Naive thymus-derived CD8-positive, alpha-beta T cell (primary cell): ENCODE data around the gene CYBB. TPM values are rescaled to one million over a fixed set of nuclear protein-coding genes. Genes with fewer than 3 reads are reported as not detected.
A peak's percentile ranks its signal among the peaks of the same experiment; 100 is the strongest.

Experiments
- ATAC-seq, 2 donors: fragments of 150-1000 bp; cut with Tn5 transposase in 1 of 2; sonication (Bioruptor Pico), chemical (Tn5 transposase) in 1 of 2; 1 replicate in 1 of 2; 2 replicates in 1 of 2; pipeline ENCODE4 v1.10.0; 2021; ENCODE audit warnings: mild to moderate bottlenecking in 2 of 2, moderate library complexity in 2 of 2
- POLR2A ChIA-PET: fragments of 350-600 bp; sonication (Branson Sonifier 250); formaldehyde crosslinking; loops from one replicate; lab custom pipeline; 2021; ENCODE audit warnings: antibody characterized with exemption; lab: Charles Lee
- DNase-seq, 10 donors: peaks; one replicate each; pipeline versions ENCODE4 v3.0.0 to v3.0.0-alpha.2; 2020 to 2022
- H3K27ac Mint-ChIP-seq, 10 donors: one replicate each; pipeline ENCODE4 v1.8.0; 2020 to 2022; ENCODE audit warnings: mild to moderate bottlenecking in 10 of 10, mixed read lengths in 10 of 10, moderate library complexity in 4 of 10, inconsistent platforms in 1 of 10
- H3K27me3 Mint-ChIP-seq, 5 donors: one replicate each; pipeline ENCODE4 v1.8.0; 2021 to 2022; ENCODE audit warnings: mixed read lengths in 5 of 5
- H3K36me3 Mint-ChIP-seq, 3 donors: one replicate each; pipeline ENCODE4 v1.8.0; 2020 to 2022; ENCODE audit warnings: mixed read lengths in 3 of 3, mild to moderate bottlenecking in 2 of 3, inconsistent platforms in 1 of 3
- H3K4me1 Mint-ChIP-seq, 4 donors: one replicate each; pipeline ENCODE4 v1.8.0; 2021 to 2022; ENCODE audit warnings: mixed read lengths in 4 of 4
- H3K4me3 Mint-ChIP-seq, 10 donors: one replicate each; pipeline ENCODE4 v1.8.0; 2020 to 2022; ENCODE audit warnings: mild to moderate bottlenecking in 10 of 10, mixed read lengths in 10 of 10, moderate library complexity in 6 of 10, inconsistent platforms in 1 of 10
- H3K9me3 Mint-ChIP-seq, 9 donors: one replicate each; pipeline ENCODE4 v1.8.0; 2020 to 2022; ENCODE audit warnings: mixed read lengths in 9 of 9, mild to moderate bottlenecking in 3 of 9, inconsistent platforms in 1 of 9, moderate library complexity in 1 of 9
- polyA plus RNA-seq, 3 donors: library from polyadenylated mRNA; unstranded; fragments of 300-500 nt; fragmentation: Illumina TruSeq; gene quantifications; one replicate each; pipeline ENCODE4 v1.2.3, GENCODE V29; 2021
- total RNA-seq, 8 experiments: library from RNA in 2 of 8; stranded (reverse) in 2 of 8; gene quantifications; one replicate each; pipeline ENCODE4 v1.2.3 and lab custom pipeline; 2021 to 2026

The CYBB gene
- total and polyA plus RNA-seq, 5 experiments from 2014 or later, result 0.13 to 5.6 (median 0.51) TPM

DNA sequence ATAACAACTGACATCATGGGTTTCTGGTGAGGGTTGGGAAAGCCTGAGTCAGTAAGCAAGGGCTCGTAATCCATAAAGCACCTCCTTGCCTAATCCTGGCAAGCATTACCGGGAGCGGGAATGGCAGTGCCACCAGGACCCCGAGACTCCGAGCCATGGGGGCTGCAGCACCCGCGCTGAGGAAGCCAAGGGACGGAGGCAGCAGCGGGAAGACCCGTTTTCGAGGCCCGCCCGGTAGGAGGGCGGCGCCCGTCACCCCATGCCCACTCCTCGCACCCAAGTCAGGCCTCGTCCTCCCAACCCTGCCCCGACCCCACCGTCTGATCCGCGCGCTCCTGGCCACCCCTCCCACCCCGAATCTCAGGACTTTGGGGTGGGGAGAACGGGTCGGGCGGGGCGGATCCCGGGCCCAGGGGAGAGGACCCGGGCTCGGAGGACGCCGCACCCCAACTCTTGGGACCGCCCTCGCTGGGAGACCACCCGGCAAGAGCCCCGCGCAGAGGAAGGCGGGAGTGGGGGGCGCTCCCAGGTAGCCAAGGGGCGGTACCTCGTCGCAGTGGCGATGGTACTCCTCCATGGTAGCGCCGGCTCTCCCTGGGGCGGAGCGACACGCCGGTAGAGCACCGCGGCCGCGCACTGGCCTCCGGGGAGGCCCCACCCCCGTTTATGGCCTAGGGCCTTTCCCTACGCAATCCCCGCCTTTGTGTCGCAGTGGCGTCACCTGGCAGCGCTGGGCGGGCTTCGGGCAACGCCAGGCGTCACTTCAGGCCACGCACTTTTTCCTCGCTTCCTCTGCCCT, 67.3 kb downstream of the CYBB start, which contains the start of gene DYNLT3:
TSS of gene DYNLT3 (minus strand) at position 638 of the 799 bp plus-strand sequence. CDS start at position 577, 61 bp downstream.
- ATAC-seq (peak; percentile 95), DNase-seq (peak in 9 of 10 donors; percentile 64 to 91 (median 76))
- Mint-ChIP-seq H3K27me3 (no peaks in the 10 kb centered on the region), H3K4me1 (peaks cover 6 to 24% (median 18%) of the 10 kb centered on the region in 4 donors), H3K4me3 (peak within 1 kb of the TSS; percentile 78 to 92 (median 88)), H3K9me3 (peaks cover 0 to 2% (median 0%) of the 10 kb centered on the region in 9 donors), H3K27ac (peak within 1 kb of the TSS; percentile 86 to 99 (median 96)), H3K36me3 (peaks cover 0 to 5% (median 0%) of the 10 kb centered on the region in 3 donors)
- POLR2A ChIA-PET, result no interaction called here

DNA sequence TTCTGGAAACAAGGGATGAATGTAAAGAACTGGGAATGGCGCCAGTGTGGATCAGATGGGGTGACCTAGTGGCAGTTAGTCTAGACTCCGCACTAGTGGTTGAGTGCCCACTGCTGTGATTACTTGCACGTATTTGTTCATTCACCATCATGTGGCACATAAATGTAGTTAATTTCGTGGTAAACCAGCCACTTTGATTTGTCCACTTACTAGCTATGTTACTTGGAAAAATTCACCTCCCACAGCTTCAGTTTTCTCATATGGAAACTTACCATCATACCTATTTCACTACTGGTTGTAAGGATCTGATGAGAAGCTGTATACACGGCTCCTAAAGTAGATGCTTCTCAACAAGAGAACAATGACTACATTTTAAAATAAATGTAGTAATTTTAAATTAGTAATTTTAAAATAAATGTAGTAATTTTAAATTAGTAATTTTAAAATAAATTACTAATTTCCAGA, 67.9 kb downstream of the CYBB start:
- no peak for ATAC-seq
- peak in 1 of 10 donors; percentile 57 for DNase-seq
- Mint-ChIP-seq H3K4me1 (peaks cover 6 to 24% (median 18%) of the 10 kb centered on the region in 4 donors), H3K27ac (peak overlapping the region; percentile 83 to 99 (median 96)), H3K27me3 (no peaks in the 10 kb centered on the region), H3K9me3 (peaks cover 0 to 2% (median 0%) of the 10 kb centered on the region in 9 donors), H3K36me3 (peaks cover 0 to 5% (median 0%) of the 10 kb centered on the region in 3 donors), H3K4me3 (peak overlapping the region; percentile 78 to 92 (median 86))
- POLR2A ChIA-PET, result no interaction called here

DNA sequence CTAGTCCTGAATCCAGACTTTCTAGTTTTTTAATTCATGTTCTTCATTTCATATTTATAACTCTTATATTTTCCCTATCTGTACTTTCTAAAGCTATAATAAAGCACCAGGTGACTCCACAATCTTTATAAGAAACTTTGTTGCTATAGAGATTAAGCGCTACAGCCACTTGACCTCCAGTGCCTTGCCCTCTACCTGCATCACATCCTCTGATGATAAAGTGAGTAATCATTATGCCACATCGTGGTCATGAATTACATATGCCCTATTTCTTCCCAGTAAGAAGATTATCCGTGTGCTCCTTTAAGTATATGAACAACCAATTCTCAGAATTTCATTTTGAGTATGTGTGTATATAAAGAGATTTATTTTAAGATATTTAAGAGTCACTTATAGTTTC, 74.3 kb downstream of the CYBB start:
- no peaks in the 10 kb centered on the region for H3K27me3 Mint-ChIP-seq
- H3K36me3 Mint-ChIP-seq, result peaks cover 0 to 5% (median 0%) of the 10 kb centered on the region in 3 donors
- H3K9me3 Mint-ChIP-seq, result peaks cover 0 to 2% (median 0%) of the 10 kb centered on the region in 9 donors
- no peak overlapping the region for H3K27ac Mint-ChIP-seq
- POLR2A ChIA-PET, result no interaction called here
- DNase-seq (no peak), ATAC-seq (no peak)
- H3K4me3 Mint-ChIP-seq, result no peak overlapping the region
- H3K4me1 Mint-ChIP-seq, result no peaks in the 10 kb centered on the region

DNA sequence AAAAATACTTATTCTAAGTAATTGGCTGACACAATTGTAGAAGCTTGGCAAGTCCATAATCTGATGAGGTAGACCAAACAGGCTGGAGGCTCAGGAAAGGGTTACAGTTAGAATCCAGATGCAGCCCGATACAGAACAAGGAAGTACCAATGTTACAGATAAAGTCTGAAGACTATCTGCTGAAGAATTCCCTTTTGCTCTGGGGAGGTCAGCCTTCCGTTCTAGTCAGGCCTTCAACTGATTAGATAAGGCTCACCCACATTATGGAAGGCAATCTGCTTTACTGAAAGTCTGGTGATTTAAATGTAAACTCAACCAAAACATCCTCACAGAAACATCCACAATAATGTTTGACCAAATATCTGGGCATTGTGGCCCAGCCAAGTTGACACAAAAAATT, 74.9 kb downstream of the CYBB start:
- no peaks in the 10 kb centered on the region for H3K27me3 Mint-ChIP-seq
- DNase-seq (no peak), ATAC-seq (no peak)
- no peaks in the 10 kb centered on the region for H3K9me3 Mint-ChIP-seq
- peaks cover 0 to 2% (median 0%) of the 10 kb centered on the region in 3 donors for H3K36me3 Mint-ChIP-seq
- no peak overlapping the region for H3K27ac Mint-ChIP-seq
- H3K4me1 Mint-ChIP-seq, result no peaks in the 10 kb centered on the region
- H3K4me3 Mint-ChIP-seq, result no peak overlapping the region
- POLR2A ChIA-PET, result no interaction called here

DNA sequence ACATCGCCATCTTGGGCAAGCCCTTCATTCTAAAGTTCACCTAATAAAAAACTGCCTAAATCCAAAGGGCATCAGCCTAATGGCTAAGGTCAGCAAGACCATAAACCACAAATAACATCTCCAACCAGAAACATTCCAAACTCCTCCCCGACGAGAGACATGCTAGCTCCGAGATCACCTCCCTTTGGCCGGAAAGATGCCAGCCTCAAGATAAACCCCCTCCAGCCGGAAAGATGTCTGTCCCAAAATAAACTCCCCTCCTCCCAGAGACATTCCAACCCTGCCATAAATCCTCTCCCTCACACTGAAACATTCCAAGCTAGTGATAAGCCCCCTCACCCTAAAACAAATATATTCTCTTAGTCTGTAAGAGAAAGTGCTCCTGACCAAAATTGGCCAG, 80.9 kb downstream of the CYBB start:
- Mint-ChIP-seq H3K36me3 (peaks cover 0 to 2% (median 0%) of the 10 kb centered on the region in 3 donors), H3K4me3 (no peak overlapping the region), H3K4me1 (no peaks in the 10 kb centered on the region), H3K27me3 (peaks cover 3 to 24% (median 10%) of the 10 kb centered on the region in 5 donors), H3K27ac (no peak overlapping the region), H3K9me3 (no peaks in the 10 kb centered on the region)
- DNase-seq, result no peak
- no peak for ATAC-seq
- POLR2A ChIA-PET, result no interaction called here

DNA sequence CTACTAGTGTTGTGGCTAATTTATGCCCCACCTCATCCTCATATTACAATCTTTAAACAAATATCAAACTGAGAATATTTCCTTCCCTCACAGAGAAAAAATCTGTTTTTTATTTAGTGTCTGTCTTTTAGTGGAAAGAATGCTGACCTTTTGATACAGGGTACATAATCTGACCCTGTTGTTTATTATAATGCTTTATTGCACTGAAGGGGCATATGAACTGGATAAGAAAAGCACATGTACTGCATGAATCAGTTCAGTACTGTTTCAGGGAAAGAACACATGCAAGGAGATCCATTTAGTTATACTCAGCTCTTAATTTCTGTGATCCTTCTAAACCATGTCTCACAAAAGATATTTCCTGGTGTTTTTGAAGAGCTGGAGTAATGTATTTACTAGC, 83.0 kb downstream of the CYBB start:
- POLR2A ChIA-PET, result no interaction called here
- Mint-ChIP-seq H3K27me3 (peaks cover 3 to 24% (median 10%) of the 10 kb centered on the region in 5 donors), H3K9me3 (peaks cover 0 to 7% (median 0%) of the 10 kb centered on the region in 9 donors), H3K4me3 (no peak overlapping the region), H3K27ac (no peak overlapping the region), H3K36me3 (peaks cover 2 to 5% (median 5%) of the 10 kb centered on the region in 3 donors), H3K4me1 (peaks cover 2 to 10% (median 5%) of the 10 kb centered on the region in 4 donors)
- ATAC-seq (no peak), DNase-seq (no peak)

Other genes with a start within 250 kb of the CYBB start
- gene LANCL3, start 208.4 kb upstream of the CYBB start, total RNA-seq, result under 1 TPM in 1 of 2 experiments, not detected in 1; 0.03 TPM
- under 1 TPM in 1 of 3 donors, not detected in 2; 0.09 TPM for gene LANCL3, start 208.4 kb upstream of the CYBB start, polyA plus RNA-seq
- gene XK, start 94.3 kb upstream of the CYBB start, total RNA-seq, result not detected
- gene XK, start 94.3 kb upstream of the CYBB start, polyA plus RNA-seq, result not detected
- gene DYNLT3, start 67.5 kb downstream of the CYBB start, total RNA-seq, result 10 to 100 TPM; 40.0 to 42.2 TPM
- 10 to 100 TPM; 26.8 to 39.6 (median 33.8) TPM for gene DYNLT3, start 67.5 kb downstream of the CYBB start, polyA plus RNA-seq
- not detected for gene SYTL5, start 226.5 kb downstream of the CYBB start, total RNA-seq
- not detected for gene SYTL5, start 226.5 kb downstream of the CYBB start, polyA plus RNA-seq